Right lobe of liver (tissue), 6 donors: ENCODE data around the gene VPS4A. TPM values are rescaled to one million over a fixed set of nuclear protein-coding genes. Genes with fewer than 3 reads are reported as not detected.
A peak's percentile ranks its signal among the peaks of the same experiment; 100 is the strongest.

ENCODE experiments used
- ATAC-seq, 4 donors: fragments of 200-7000 bp; cut with Tn5 transposase; one replicate each; pipeline ENCODE4 v1.9.1; 2020; ENCODE audit warnings: mild to moderate bottlenecking in 4 of 4, moderate library complexity in 4 of 4
- DNase-seq, 3 donors: peaks; one replicate each; pipeline ENCODE4 v3.0.0-alpha.2; 2020
- H3K27ac ChIP-seq, 3 donors: fragments of 200-600 bp; one replicate each; pipeline ENCODE4 v1.8.0; 2022
- H3K27me3 ChIP-seq, 2 donors: fragments of 200-600 bp; one replicate each; pipeline ENCODE4 v1.8.0; 2022
- H3K36me3 ChIP-seq, 4 donors: fragments of 200-600 bp; sonication (generic) in 1 of 4; one replicate each; pipeline versions ENCODE4 v1.5.1 to v1.8.0; 2017 to 2022; ENCODE audit warnings: control low read depth in 1 of 4
- H3K4me1 ChIP-seq, 4 donors: fragments of 200-600 bp; sonication (generic) in 1 of 4; one replicate each; pipeline versions ENCODE4 v1.5.1 to v1.8.0; 2017 to 2022; ENCODE audit warnings: control low read depth in 1 of 4
- H3K4me3 ChIP-seq, 3 donors: fragments of 200-600 bp; one replicate each; pipeline ENCODE4 v1.8.0; 2022
- H3K9me3 ChIP-seq, 4 donors: fragments of 200-600 bp; sonication (generic) in 1 of 4; one replicate each; pipeline versions ENCODE4 v1.5.1 to v1.8.0; 2017 to 2022; ENCODE audit warnings: control low read depth in 1 of 4
- CTCF ChIP-seq, 4 donors: fragments of 200-600 bp in 3 of 4; fragments of 450-650 bp in 1 of 4; IDR thresholded peaks; one replicate each; pipeline versions ENCODE4 v1.5.1 to v1.8.0; 2016 to 2022; ENCODE audit warnings: antibody characterized with exemption in 4 of 4, mild to moderate bottlenecking in 2 of 4
- POLR2A ChIP-seq: fragments of 450-650 bp; IDR thresholded peaks from one replicate; pipeline ENCODE4 v1.6.1; 2017; ENCODE audit warnings: antibody characterized with exemption, mild to moderate bottlenecking
- WGBS: methylation state at CpG from one replicate; pipeline ENCODE4 v1.1.6; 2018; ENCODE audit warnings: low coverage, low lambda C conversion rate; ENCODE audit not compliant: insufficient coverage; ENCODE audit errors: missing lambda C conversion rate; 5-methylcytosine and 5-hydroxymethylcytosine counted together
- intact Hi-C, 2 donors: fragments of 100-400 bp; cut with DNase I; formaldehyde crosslinking; loops; one replicate each; pipeline versions ENCODE4 v1.11.2 to v1.14.1; 2022
- total RNA-seq, 6 experiments: library from RNA; depleted of rRNA in 2 of 6; stranded (reverse); fragments of >200 nt in 2 of 6; fragmentation: NEBNext Ultra II Directional in 3 of 6; extraction: Animal tissue kit (Norgen Biotek cat#: 25700) in 3 of 6; gene quantifications; one replicate each; pipeline versions ENCODE4 v1.1.0 to v1.2.4, GENCODE V29; 2016 to 2023
- donor health status: DM: no; HTN: yes; CAD: no.
- donor health status: DM: no; HTN: no; CAD: no.
- donor health status: DM: no; HTN: no; CAD: no.
- donor health status: DM: no; HTN: yes; CAD: no.
- donor health status: DM: no; HTN: yes; CAD: no.

The VPS4A gene
- total RNA-seq, 6 experiments from 2014 or later: 9.6 to 15.3 (median 12.3) TPM

GRCh38 chr16:69346683-69347082 is 35.5 kb downstream of the VPS4A start:
- no peak overlapping the region for H3K4me3 ChIP-seq
- H3K36me3 ChIP-seq: peaks cover 0 to 22% (median 3%) of the 10 kb centered on the region in 4 donors
- H3K9me3 ChIP-seq: no peaks in the 10 kb centered on the region
- H3K4me1 ChIP-seq: no peaks in the 10 kb centered on the region
- no peak overlapping the region for H3K27ac ChIP-seq
- DNase-seq: no peak
- TF ChIP-seq POLR2A: no peak
- TF ChIP-seq CTCF (IDR thresholded peaks at IDR 0.05): no peak
- intact Hi-C loops: no loop called here
- 82% methylated on average over 6 of the region's 6 CpGs for WGBS
- no peaks in the 10 kb centered on the region for H3K27me3 ChIP-seq
- no peak for ATAC-seq

- H3K27me3 ChIP-seq: no peaks in the 10 kb centered on the region
- H3K4me3 ChIP-seq: no peak overlapping the region
- DNase-seq: no peak
- no peak for ATAC-seq
- intact Hi-C loops: no loop called here
- H3K9me3 ChIP-seq: no peaks in the 10 kb centered on the region
- 96% methylated on average over 6 of the region's 6 CpGs for WGBS
- H3K36me3 ChIP-seq: peaks cover 0 to 6% (median 1%) of the 10 kb centered on the region in 4 donors
- no peak overlapping the region for H3K27ac ChIP-seq
- peaks cover 0 to 4% (median 0%) of the 10 kb centered on the region in 4 donors for H3K4me1 ChIP-seq
- TF ChIP-seq CTCF (IDR thresholded peaks at IDR 0.05) (no peak), POLR2A (no peak)
Measured at GRCh38 chr16:69348222-69348621, 37.1 kb downstream of the VPS4A start.

GRCh38 chr16:69349536-69349935 is 38.4 kb downstream of the VPS4A start:
- H3K4me1 ChIP-seq: peaks cover 0 to 4% (median 0%) of the 10 kb centered on the region in 4 donors
- no peaks in the 10 kb centered on the region for H3K36me3 ChIP-seq
- TF ChIP-seq POLR2A (no peak), CTCF (IDR thresholded peaks at IDR 0.05) (no peak)
- intact Hi-C loops: no loop called here
- no peak for ATAC-seq
- H3K4me3 ChIP-seq: no peak overlapping the region
- H3K27ac ChIP-seq: no peak overlapping the region
- DNase-seq: no peak
- H3K27me3 ChIP-seq: no peaks in the 10 kb centered on the region
- 94% methylated on average over 7 of the region's 10 CpGs for WGBS
- H3K9me3 ChIP-seq: no peaks in the 10 kb centered on the region

GRCh38 chr16:69350536-69351133 is 39.5 kb downstream of the VPS4A start:
- 69% methylated on average over 5 of the region's 6 CpGs for WGBS
- DNase-seq (no peak), ATAC-seq (peak in 3 of 4 donors; percentile 11 to 34 (median 20))
- H3K27me3 ChIP-seq: no peaks in the 10 kb centered on the region
- TF ChIP-seq POLR2A: no peak
- no peak for TF ChIP-seq CTCF (IDR thresholded peaks at IDR 0.05)
- intact Hi-C loops: no loop called here
- H3K4me3 ChIP-seq: peak overlapping the region in 1 of 3 donors; percentile 51
- H3K4me1 ChIP-seq: peaks cover 0 to 4% (median 0%) of the 10 kb centered on the region in 4 donors
- peaks cover 0 to 2% (median 0%) of the 10 kb centered on the region in 4 donors for H3K36me3 ChIP-seq
- no peaks in the 10 kb centered on the region for H3K9me3 ChIP-seq
- no peak overlapping the region for H3K27ac ChIP-seq
